ENCODE results near the gene CD47. TPM values are rescaled to one million over a fixed set of nuclear protein-coding genes. Genes with fewer than 3 reads are reported as not detected.

CD47 gene
- total and polyA plus RNA-seq, 2 of the 13 experiments (the other 11 are each of a cell fraction or from before 2014, with no cell fraction given), result 3.3 to 6.5 TPM

DNA sequence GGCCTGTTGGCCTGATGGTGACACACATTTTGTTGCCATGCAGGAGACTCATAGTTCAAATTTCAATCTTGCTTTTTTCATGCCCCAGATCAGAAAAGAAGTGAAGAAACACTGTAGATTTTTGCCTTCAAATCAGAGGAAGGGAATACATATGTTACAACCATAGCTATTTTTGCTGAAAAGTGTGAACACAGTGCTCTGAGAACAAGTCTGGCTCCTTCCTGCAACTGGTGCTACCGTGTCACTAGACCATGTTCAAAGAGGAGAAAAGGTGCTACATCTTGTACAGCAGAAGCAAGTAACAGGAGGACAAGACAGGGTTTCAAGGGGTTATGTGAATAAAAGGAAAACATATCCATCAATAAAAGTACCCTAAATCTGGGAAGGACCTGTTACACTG, 44.6 kb downstream of the CD47 start:
- 7% methylated on average over 1 of the region's 1 CpG for WGBS (ENCODE audit: low lambda C conversion rate)
- H3K79me2 ChIP-seq (ENCODE audit: insufficient read depth, low read length), result no peaks in the 10 kb centered on the region
- in situ Hi-C loops (cut with HindIII; ENCODE audit: extremely low pct_ligation_motif_present, low pct_unique_long_range_greater_than_20kb) (no loop called here), intact Hi-C loops (cut with micrococcal nuclease; ENCODE audit: unreplicated experiment) (no loop called here)
- no peak overlapping the region for H2AFZ ChIP-seq (ENCODE audit: low read length)
- H3K4me2 ChIP-seq (ENCODE audit: low read depth, low read length), result no peak overlapping the region
- H3K27ac ChIP-seq (ENCODE audit: extremely low read length, insufficient read depth, low read length), result no peak overlapping the region
- DNase-seq (ENCODE audit: low spot score) (no peak), ATAC-seq (no peak), FAIRE-seq (no peak)
- H3K9ac ChIP-seq (ENCODE audit: insufficient read depth, low read depth, low read length), result no peak overlapping the region
- H3K4me1 ChIP-seq (ENCODE audit: insufficient read depth, low read length), result no peaks in the 10 kb centered on the region
- H3K9me3 ChIP-seq (ENCODE audit: low read length), result no peaks in the 10 kb centered on the region
- BruUV-seq (replicated peaks), result no TSS peak
- ChIA-PET CTCF (ENCODE audit: low intra/inter-chr PET ratio, low total read pairs) (no interaction called here), POLR2A (no interaction called here)
- H3K36me3 ChIP-seq (replicated peaks in 1 of 2; ENCODE audit: control insufficient read depth in 1 of 2, insufficient read depth in 2 of 2, low read length in 2 of 2), result no peaks in the 10 kb centered on the region
- no peak overlapping the region for H3K4me3 ChIP-seq (replicated peaks in 1 of 3; ENCODE audit: insufficient read depth in 1 of 3, low read depth in 2 of 3, low read length in 3 of 3)
- no peaks in the 10 kb centered on the region; a peak in 1 of 5 replicates for H3K27me3 ChIP-seq (ENCODE audit: control insufficient read depth in 1 of 2, insufficient read depth in 2 of 2, low read length in 2 of 2)
- no peak for TF ChIP-seq ZNF816 (CRISPR knock-in tag; IDR thresholded peaks at IDR 0.05; ENCODE audit: borderline replicate concordance)
- no peak for TF ChIP-seq SCMH1 (CRISPR knock-in tag; IDR thresholded peaks at IDR 0.05; ENCODE audit: borderline replicate concordance)
- no peak for TF ChIP-seq SRF (IDR thresholded peaks at IDR 0.05; ENCODE audit: low read depth, low read length)
- TF ChIP-seq ZNF337 (CRISPR knock-in tag; IDR thresholded peaks at IDR 0.05; ENCODE audit: borderline replicate concordance, low read depth), result no peak
- TF ChIP-seq ZNF672 (CRISPR knock-in tag; IDR thresholded peaks at IDR 0.05), result no peak
- no peak for TF ChIP-seq ELF1 (CRISPR knock-in tag; IDR thresholded peaks at IDR 0.05)
- H4K20me1 ChIP-seq (ENCODE audit: insufficient read depth, low read length), result no peaks in the 10 kb centered on the region

DNA sequence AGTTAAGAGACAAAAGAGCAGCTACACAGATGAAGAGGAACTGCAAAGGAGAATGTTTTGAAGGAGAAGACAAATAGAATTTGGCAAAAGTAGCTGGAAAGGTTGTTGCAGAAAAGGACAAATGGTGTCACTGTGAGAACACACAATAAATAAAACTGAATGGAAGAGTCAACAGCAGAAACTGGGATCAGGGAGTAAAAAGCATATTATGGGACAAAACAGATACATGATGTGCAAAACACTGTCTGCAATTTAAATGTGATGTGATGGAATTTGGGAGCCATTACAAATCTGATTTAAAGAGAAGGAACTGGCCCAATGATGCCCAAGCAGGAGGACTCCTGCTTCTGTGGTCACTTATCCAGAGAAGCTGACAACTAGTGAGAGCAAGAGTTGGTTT, 46.1 kb downstream of the CD47 start:
- POLR2A ChIA-PET, result no interaction called here
- in situ Hi-C loops (cut with HindIII; ENCODE audit: extremely low pct_ligation_motif_present, low pct_unique_long_range_greater_than_20kb), result no loop called here
- no peak for FAIRE-seq
- Histone ChIP-seq H3K27me3 (ENCODE audit: control insufficient read depth in 1 of 2, insufficient read depth in 2 of 2, low read length in 2 of 2) (no peaks in the 10 kb centered on the region; a peak in 1 of 5 replicates), H2AFZ (ENCODE audit: low read length) (no peak overlapping the region), H3K36me3 (replicated peaks in 1 of 2; ENCODE audit: control insufficient read depth in 1 of 2, insufficient read depth in 2 of 2, low read length in 2 of 2) (no peaks in the 10 kb centered on the region), H3K9me3 (ENCODE audit: low read length) (no peaks in the 10 kb centered on the region), H3K4me3 (replicated peaks in 1 of 3; ENCODE audit: insufficient read depth in 1 of 3, low read depth in 2 of 3, low read length in 3 of 3) (no peak overlapping the region), H3K27ac (ENCODE audit: extremely low read length, insufficient read depth, low read length) (no peak overlapping the region), H3K4me1 (ENCODE audit: insufficient read depth, low read length) (no peaks in the 10 kb centered on the region), H3K9ac (ENCODE audit: insufficient read depth, low read depth, low read length) (no peak overlapping the region), H3K79me2 (ENCODE audit: insufficient read depth, low read length) (no peaks in the 10 kb centered on the region), H4K20me1 (ENCODE audit: insufficient read depth, low read length) (no peaks in the 10 kb centered on the region), H3K4me2 (ENCODE audit: low read depth, low read length) (no peak overlapping the region)
- intact Hi-C loops (cut with micrococcal nuclease; ENCODE audit: unreplicated experiment), result no loop called here
- CTCF ChIA-PET (ENCODE audit: low intra/inter-chr PET ratio, low total read pairs), result no interaction called here
- ATAC-seq, result no peak
- no peak for DNase-seq (ENCODE audit: low spot score)
- BruUV-seq (replicated peaks), result no TSS peak
- TF ChIP-seq NR2F6 (IDR thresholded peaks at IDR 0.05), result no peak
- TF ChIP-seq NR2F6 (CRISPR knock-in tag; IDR thresholded peaks at IDR 0.05), result no peak
- TF ChIP-seq ZFP36L1 (CRISPR knock-in tag; IDR thresholded peaks at IDR 0.05), result no peak
- TF ChIP-seq, protein P1, sequence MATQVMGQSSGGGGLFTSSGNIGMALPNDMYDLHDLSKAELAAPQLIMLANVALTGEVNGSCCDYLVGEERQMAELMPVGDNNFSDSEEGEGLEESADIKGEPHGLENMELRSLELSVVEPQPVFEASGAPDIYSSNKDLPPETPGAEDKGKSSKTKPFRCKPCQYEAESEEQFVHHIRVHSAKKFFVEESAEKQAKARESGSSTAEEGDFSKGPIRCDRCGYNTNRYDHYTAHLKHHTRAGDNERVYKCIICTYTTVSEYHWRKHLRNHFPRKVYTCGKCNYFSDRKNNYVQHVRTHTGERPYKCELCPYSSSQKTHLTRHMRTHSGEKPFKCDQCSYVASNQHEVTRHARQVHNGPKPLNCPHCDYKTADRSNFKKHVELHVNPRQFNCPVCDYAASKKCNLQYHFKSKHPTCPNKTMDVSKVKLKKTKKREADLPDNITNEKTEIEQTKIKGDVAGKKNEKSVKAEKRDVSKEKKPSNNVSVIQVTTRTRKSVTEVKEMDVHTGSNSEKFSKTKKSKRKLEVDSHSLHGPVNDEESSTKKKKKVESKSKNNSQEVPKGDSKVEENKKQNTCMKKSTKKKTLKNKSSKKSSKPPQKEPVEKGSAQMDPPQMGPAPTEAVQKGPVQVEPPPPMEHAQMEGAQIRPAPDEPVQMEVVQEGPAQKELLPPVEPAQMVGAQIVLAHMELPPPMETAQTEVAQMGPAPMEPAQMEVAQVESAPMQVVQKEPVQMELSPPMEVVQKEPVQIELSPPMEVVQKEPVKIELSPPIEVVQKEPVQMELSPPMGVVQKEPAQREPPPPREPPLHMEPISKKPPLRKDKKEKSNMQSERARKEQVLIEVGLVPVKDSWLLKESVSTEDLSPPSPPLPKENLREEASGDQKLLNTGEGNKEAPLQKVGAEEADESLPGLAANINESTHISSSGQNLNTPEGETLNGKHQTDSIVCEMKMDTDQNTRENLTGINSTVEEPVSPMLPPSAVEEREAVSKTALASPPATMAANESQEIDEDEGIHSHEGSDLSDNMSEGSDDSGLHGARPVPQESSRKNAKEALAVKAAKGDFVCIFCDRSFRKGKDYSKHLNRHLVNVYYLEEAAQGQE (IDR thresholded peaks at IDR 0.05; ENCODE audit: borderline replicate concordance in 1 of 2, low read depth in 1 of 2, low read length in 2 of 2), result no peak
- TF ChIP-seq ZNF883 (CRISPR knock-in tag; IDR thresholded peaks at IDR 0.05; ENCODE audit: not compliant biosample characterization), result no peak
- no peak for TF ChIP-seq RFXANK (CRISPR knock-in tag; IDR thresholded peaks at IDR 0.05)
